Activated gamma-delta T cell treated with anti-CD3 and anti-CD28 coated beads, Interleukin-2, amount 50 U/mL, for 16 hours (primary cell): ENCODE measurements around the gene POLR3E.
"Not testable (repeated sequence)": the region's sequence is repeated elsewhere in the genome, so short reads cannot be mapped to it uniquely, and the experiment has no call there.

Experiments
- DNase-seq: peaks from one replicate; pipeline ENCODE4 v3.0.0-alpha.2; 2020; ENCODE audit warnings: low read depth

POLR3E gene

GRCh38 chr16:22292320-22292719, 4.9 kb upstream of the POLR3E start:
- DNase-seq: no peak

- no peak for DNase-seq
Observed at GRCh38 chr16:22293137-22294106, 3.8 kb upstream of the POLR3E start.

- no peak for DNase-seq
Observed at GRCh38 chr16:22296225-22297113, 740 bp upstream of the POLR3E start.

GRCh38 chr16:22297871-22298733, 893 bp downstream of the POLR3E start:
- DNase-seq: peak; percentile 60

- no peak for DNase-seq
Observed at GRCh38 chr16:22299036-22299435, 1.8 kb downstream of the POLR3E start.

GRCh38 chr16:22300427-22301071, 3.3 kb downstream of the POLR3E start:
- DNase-seq: no peak

GRCh38 chr16:22301423-22301822, 4.2 kb downstream of the POLR3E start:
- DNase-seq: not testable (repeated sequence)

- no peak for DNase-seq
Observed at GRCh38 chr16:22302776-22303363, 5.7 kb downstream of the POLR3E start.

- no peak for DNase-seq
Observed at GRCh38 chr16:22304411-22304810, 7.2 kb downstream of the POLR3E start.

- no peak for DNase-seq
Observed at GRCh38 chr16:22306788-22307187, 9.6 kb downstream of the POLR3E start.

GRCh38 chr16:22307838-22308237, 10.6 kb downstream of the POLR3E start:
- DNase-seq: no peak

GRCh38 chr16:22308824-22309520, 11.8 kb downstream of the POLR3E start:
- DNase-seq: no peak

GRCh38 chr16:22311520-22311919, 14.3 kb downstream of the POLR3E start:
- no peak for DNase-seq

GRCh38 chr16:22312897-22313781, 15.9 kb downstream of the POLR3E start:
- DNase-seq: no peak

- DNase-seq: no peak
Observed at GRCh38 chr16:22313876-22314470, 16.8 kb downstream of the POLR3E start.

GRCh38 chr16:22314661-22315626, 17.7 kb downstream of the POLR3E start:
- DNase-seq: no peak

- DNase-seq: no peak
Observed at GRCh38 chr16:22315979-22316378, 18.8 kb downstream of the POLR3E start.

- no peak for DNase-seq
Observed at GRCh38 chr16:22316411-22316811, 19.2 kb downstream of the POLR3E start.
